ENCODE measurements around the gene NIPAL3. TPM values are rescaled to one million over a fixed set of nuclear protein-coding genes. Genes with fewer than 3 reads are reported as not detected.
"Not testable (repeated sequence)": the region's sequence is repeated elsewhere in the genome, so short reads cannot be mapped to it uniquely, and the experiment has no call there.

Gene NIPAL3
- total RNA-seq, 1 donor from 2014 or later: 31.8 TPM

DNA sequence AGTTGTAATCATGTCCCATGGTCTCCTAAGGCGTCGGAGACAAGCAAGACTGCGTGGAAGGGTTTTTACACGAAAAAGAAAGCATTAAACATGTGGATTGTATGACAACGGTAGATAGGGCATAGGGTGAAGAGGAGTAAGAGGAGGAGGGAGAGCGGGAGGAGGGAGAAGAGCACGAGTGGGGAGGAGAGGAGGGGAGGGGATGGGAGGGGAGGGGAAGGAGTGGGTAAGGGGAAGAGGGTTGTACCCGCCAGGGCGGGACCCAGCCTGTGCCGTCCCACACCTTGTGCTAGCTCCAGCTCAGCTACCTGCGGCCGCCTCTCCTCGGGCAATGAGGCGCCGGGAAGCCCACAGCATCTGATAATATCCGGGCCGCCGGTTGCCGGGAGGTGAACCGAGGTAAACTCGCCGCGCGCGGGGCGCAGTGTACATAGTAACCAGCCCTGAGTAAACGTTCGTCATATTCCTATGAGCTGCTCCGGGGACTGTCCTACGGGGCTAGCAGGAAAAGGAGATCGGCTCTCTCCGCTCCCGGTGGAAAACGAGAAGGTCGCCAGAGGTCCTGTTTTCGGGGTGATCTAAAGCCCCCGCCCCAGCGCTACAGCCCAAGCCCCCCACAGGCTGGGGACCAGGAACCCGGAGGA is 86.6 kb downstream of the NIPAL3 start:
- ATAC-seq (ENCODE audit: poor library complexity): peak; percentile 79
- intact Hi-C loops (cut with DNase I): loop anchor here (5.0 kb wide), 1 partner anchor 85 kb away; the partner anchor contains the start of gene NIPAL3
- DNase-seq: peak; percentile 78

DNA sequence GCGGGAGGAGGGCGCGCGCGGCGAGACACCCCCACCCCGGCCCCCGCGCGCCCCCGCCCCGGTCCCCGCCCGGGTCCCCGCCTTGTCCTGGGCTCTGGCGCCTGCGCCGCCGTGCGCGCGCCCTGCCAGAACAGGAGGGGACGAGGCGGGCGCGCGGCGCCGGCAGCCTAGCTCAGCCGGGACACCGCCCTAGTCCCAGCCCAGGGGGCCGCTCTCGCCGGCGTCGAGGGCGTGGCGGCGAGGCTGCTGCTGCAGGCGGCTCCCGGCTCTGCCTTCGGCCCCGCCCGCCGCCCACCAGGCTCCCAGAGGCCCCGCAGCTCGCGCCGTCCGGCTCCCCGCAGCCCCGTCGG is 87.1 kb downstream of the NIPAL3 start, which contains the start of gene RCAN3:
Gene RCAN3 (plus strand): TSS at position 128 of the 350 bp plus-strand sequence. CDS start 11,537 bp downstream, outside the sequence.
- peak; percentile 93 for DNase-seq
- intact Hi-C loops (cut with DNase I): loop anchor here (5.0 kb wide), 1 partner anchor 85 kb away; the partner anchor contains the start of gene NIPAL3
- peak; percentile 98 for ATAC-seq (ENCODE audit: poor library complexity)

DNA sequence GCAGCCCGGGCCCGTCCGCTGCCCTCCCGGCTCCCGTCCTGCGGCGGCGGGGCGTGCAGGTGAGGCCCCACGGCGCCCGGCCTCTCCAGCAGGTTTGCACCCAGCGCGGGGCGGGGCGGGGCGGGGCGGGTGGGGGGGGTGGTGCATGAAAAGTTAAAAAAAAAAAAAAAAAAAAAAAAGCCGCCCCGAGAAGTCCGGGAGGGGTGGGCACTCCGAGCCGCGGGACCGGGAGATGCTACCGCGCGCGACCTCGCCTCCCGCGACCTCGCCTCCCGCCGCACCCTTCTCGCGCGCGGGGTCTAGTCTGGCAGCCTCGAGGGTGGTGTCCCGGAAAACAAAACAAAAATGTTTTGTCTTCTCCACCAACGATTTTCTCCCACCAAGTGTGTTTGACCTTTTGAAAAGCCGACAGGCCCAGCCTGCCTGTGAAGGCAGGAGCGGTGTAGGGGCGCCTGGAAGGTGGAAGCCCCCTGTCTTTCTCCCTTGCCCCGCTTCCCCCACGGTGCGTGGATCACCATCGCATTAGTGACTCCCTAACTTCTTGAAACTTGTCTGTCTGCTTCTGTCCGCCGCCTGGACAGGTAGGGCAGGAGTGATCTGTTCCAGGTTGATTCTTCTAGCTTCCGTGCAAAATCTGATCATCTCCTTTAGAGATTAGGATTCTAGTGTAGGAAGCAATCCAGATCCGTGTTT is 87.6 kb downstream of the NIPAL3 start:
- DNase-seq (no peak), ATAC-seq (ENCODE audit: poor library complexity) (peak; percentile 3)
- intact Hi-C loops (cut with DNase I): loop anchor here (5.0 kb wide), 1 partner anchor 86 kb away; the partner anchor contains the start of gene NIPAL3

DNA sequence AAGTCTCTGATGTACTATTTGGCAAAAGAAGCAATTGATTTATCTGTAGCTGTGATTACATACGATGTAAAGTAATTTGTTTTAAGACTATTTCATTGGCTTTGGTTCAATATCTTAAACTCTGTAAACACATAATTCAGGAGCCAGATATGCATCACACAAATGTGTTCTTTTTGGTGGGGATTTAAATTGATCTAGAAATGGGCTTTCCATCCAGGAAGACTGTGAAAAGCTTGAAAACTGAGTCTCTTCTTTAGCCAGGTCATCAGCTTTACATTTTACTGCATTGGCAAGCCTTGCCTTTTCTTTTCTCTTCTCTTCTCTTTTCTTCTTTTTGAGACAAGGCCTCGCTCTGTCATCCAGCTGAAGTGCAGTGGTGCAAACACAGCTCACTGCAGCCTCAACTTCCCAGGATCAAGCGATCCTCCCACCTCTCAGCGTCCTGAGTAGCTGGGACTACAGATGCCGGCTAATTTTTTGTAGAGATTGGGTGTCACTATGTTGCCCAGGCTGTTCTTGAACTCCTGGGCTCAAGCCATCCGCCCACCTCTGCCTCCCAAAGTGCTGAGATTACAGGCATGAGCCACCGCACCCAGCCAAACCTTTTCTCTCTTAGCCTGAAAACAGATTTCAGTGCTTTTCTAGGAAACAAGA is 88.4 kb downstream of the NIPAL3 start:
- intact Hi-C loops (cut with DNase I): loop anchor here (5.0 kb wide), 1 partner anchor 87 kb away; the partner anchor contains the start of gene NIPAL3
- ATAC-seq (ENCODE audit: poor library complexity) (no peak), DNase-seq (no peak)

DNA sequence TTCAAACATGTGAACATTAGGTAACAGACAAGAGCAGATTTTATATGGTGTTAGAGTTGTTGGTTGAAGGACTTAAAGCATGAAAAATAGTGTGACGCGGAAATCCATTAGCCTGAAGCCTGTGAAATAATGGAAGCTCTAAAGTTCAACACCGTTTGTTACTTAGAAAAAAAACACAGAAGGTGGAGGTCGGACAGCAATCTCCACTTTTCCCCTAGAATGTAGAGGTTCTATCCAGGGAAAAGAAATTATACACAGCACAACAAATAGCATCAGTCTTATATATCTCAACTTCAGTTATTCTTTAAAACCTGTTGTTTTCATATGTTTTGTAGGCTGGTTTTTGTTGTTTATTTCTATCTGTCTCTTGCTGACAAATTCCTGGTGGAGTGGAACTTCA is 89.0 kb downstream of the NIPAL3 start:
- no peak for ATAC-seq (ENCODE audit: poor library complexity)
- intact Hi-C loops (cut with DNase I): loop anchor here (5.0 kb wide), 1 partner anchor 87 kb away; the partner anchor contains the start of gene NIPAL3
- no peak for DNase-seq

DNA sequence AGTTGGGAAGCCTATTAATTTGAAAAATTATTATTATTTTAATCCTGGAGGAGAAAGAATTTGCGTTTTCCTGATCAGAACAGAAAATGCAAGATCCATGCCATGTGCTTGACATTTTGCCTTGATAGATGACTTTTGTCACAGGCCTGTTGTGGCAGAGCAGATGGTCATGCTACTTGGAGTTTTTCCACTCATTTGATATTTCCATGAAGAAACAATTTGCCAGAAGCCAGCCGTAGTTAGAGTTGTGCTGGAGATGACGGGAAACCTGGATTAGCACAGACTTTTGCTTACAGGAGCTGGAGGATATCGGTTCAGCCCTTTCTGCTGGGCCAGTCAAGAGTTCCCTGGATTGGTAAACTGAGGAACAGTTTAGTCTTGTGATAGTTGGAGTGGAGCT is 90.2 kb downstream of the NIPAL3 start:
- intact Hi-C loops (cut with DNase I): no loop called here
- DNase-seq (no peak), ATAC-seq (ENCODE audit: poor library complexity) (no peak)

DNA sequence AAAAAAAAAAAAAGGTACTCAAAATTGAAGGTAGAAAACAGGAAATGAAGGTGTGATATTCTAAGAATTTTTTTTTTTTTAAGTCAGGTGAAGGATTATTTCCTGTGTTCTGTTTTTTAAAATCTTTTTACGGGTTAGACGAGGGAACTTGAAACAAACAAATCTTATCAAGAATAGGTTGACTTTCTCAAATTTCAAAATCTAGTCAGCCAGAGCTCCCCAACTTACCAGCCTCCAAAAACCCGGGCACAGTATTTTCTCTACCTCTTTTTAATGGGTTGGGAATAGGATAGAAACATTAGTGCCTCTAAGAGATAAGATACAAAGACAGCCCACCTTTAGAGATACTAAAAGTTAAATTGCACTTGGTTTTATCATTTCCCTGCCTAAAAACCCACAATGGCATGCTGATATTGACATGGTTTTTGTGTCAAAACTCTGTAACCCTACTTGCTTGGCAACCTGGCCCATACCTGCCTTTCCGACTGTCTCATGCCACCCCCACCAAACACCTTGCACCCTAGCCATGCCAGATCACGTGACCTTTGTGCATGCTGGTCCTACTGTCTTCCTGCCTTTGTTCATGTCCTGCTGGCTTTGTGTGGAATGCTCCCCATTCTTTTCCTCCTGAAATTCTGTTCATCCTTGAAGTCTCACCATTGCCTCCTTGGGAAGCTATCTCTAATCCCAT is 91.2 kb downstream of the NIPAL3 start:
- intact Hi-C loops (cut with DNase I): no loop called here
- ATAC-seq (ENCODE audit: poor library complexity) (no peak), DNase-seq (no peak)

DNA sequence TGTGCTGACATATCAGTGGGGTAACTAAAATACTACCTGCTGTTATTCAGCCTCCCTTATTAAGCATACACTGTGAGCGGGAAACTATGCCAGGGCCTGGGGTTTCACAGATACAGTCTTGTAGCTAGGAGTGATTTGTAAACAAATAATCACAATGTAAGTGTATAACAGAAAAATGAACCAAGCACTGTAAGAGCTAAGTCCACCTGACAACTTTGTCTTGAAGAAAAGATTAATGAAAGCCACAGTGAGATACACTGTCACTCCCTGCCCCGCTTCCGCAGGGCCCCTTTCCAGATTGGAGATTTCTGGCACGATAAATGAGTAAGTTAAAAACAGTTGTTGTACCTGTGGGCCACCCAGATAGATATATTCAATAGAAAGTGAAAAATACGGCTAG is 91.8 kb downstream of the NIPAL3 start:
- intact Hi-C loops (cut with DNase I): no loop called here
- DNase-seq (no peak), ATAC-seq (ENCODE audit: poor library complexity) (no peak)

DNA sequence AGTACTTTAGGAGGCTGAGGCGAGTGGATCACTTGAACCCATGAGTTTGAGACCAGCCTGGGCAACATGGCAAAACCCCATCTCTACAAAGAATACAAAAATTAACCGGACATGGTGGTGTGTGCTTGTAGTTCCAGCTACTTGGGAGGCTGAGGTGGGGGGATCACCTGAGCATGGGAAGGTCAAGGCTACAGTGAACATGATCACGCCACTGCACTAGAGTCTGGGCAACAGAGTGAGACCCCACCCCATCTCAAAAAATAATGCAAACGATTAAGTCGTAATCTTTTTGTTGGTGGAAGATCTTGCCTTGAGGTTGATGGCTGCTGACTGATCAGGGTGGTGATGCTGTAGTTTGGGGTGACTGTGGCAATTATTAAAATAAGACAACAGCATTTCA is 93.3 kb downstream of the NIPAL3 start:
- ATAC-seq (ENCODE audit: poor library complexity): no peak
- intact Hi-C loops (cut with DNase I): no loop called here

DNA sequence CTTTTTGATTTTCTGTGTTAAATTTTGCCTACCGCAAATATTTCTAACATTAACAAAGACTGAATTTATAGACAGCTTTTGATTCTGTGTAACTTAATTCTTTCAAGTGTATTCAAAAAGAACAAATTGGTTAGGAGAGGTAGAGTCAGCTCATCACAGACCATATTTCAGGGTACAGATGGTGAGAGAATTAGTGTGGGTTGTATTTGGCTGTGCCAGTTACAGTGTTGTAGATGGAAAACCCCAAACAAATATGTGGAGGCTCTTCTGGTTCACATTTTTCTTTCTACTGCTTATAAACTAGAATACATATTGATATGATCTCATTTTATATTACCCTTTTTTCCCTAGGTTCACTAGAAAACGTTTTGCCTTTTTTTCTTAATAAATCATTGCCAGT is 98.1 kb downstream of the NIPAL3 start:
- no peak for DNase-seq
- intact Hi-C loops (cut with DNase I): no loop called here

More for the DNA sequence above, 93.3 kb downstream of the NIPAL3 start:
- DNase-seq: no peak

DNA sequence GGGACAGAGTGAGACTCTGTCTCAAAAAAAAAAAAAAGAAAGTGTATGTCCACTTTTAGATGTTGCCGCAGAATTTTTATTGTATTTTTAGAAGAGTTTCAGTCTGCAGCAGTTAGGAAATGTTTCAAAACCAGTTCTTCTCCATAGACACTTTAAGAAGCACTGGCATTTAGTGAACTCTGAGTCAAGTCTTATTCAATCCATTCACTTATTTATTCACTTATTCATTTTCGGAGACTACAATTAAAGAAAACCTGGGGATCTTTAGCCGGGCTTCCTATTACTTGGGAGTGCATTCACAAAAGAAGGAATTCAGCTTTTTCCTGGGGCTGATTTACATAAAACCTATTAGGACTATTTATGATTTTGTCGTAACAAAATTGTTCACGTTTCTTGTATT is 99.3 kb downstream of the NIPAL3 start:
- ATAC-seq (ENCODE audit: poor library complexity) (no peak), DNase-seq (no peak)
- intact Hi-C loops (cut with DNase I): no loop called here

More for the DNA sequence above, 98.1 kb downstream of the NIPAL3 start:
- no peak for ATAC-seq (ENCODE audit: poor library complexity)

DNA sequence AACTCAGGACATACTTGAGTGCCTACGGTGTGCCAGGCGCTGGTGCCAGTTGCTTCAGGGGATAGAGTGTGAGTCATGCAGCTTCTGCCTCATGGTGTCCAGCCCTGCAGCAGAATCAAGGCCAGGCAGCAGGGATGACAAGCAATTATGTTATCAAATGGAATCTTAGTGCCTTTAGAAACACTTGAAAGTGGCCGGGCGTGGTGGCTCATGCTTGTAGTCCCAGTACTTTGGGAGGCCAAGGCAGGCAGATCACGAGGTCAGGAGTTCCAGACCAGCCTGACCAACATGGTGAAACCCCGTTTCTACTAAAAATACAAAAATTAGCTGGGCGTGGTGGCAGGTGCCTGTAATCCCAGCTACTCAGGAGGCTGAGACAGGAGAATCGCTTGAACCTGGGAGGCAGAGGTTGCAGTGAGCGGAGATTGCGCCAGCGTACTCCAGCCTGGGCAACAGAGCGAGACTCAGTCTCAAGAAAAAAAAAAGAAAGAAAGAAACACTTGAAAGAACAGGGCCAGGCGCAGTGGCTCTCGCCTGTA is 100.1 kb downstream of the NIPAL3 start:
- DNase-seq; intact Hi-C loops (cut with DNase I); ATAC-seq (ENCODE audit: poor library complexity): not testable (repeated sequence)

DNA sequence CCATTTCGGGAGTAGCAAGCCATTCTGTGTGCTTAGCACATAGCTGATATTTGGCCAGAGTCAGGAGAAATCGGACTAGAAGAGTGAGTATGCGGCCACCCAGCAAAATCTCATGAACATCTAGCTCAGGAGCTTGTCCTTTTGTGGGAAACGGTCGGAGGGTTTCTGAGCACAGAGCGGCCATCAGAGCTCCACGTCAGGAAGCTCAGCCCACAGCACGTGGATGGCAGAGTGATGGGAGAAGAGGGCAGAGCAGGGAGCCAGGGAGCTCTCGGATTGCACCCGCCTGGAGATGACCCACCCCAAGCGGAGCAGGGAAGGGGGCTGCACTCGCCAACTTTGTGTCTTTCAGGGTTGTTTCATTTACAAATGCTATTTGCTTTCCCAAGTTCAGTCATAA is 100.9 kb downstream of the NIPAL3 start:
- intact Hi-C loops (cut with DNase I): no loop called here
- ATAC-seq (ENCODE audit: poor library complexity) (no peak), DNase-seq (no peak)

DNA sequence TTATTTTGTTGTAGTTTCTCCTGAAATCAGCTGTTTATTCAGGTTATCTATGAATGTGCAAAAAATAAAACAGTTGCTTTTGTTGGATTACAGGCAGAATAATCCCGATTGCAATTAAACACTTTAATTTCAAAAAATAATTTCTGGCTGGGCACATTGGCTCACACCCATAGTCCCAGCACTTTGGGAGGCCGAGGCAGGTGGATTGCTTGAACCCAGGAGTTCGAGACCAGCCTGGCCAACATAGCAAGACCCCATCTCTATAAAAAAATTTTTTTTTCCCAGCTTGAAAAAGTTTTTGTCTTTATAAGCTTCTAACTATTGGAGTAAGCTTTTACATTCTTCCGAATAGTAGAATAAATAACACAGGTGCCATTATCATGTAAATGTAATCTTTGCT is 102.3 kb downstream of the NIPAL3 start:
- ATAC-seq (ENCODE audit: poor library complexity) (no peak), DNase-seq (no peak)
- intact Hi-C loops (cut with DNase I): no loop called here

DNA sequence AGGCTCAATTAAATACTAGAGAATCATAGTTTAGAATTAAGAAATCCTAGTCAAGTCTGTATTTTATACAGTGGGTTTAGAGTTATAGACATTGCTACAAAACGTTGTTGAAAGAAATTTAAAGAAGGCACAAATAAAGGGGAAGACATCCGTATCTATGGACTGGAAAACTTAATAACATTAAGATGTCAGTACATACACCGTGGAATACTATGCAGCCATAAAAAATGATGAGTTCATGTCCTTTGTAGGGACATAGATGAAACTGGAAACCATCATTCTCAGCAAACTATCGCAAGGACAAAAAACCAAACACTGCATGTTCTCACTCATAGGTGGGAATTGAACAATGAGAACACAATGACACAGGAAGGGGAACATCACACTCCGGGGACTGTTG is 104.7 kb downstream of the NIPAL3 start:
- ATAC-seq (ENCODE audit: poor library complexity); DNase-seq; intact Hi-C loops (cut with DNase I): not testable (repeated sequence)
